GM12873 (cell line): ENCODE results near the gene ZMYND8.

ENCODE experiments used
- CTCF ChIP-seq: IDR thresholded peaks from 2 replicates; pipeline ENCODE4 v1.5.1; 2012; ENCODE audit warnings: low read depth, mild to moderate bottlenecking, moderate library complexity, low read length, control low read depth; ENCODE audit not compliant: insufficient read depth; ENCODE audit errors: missing control alignments

The ZMYND8 gene

GRCh38 chr20:47347661-47348435, 8.7 kb downstream of the ZMYND8 start:
- TF ChIP-seq CTCF, result no peak

GRCh38 chr20:47346172-47346571, 10.3 kb downstream of the ZMYND8 start:
- TF ChIP-seq CTCF, result no peak

- TF ChIP-seq CTCF, result no peak
These were observed 11.3 kb downstream of the ZMYND8 start for GRCh38 chr20:47345214-47345613.

- no peak for TF ChIP-seq CTCF
These were observed 13.5 kb downstream of the ZMYND8 start for GRCh38 chr20:47343007-47343472.

GRCh38 chr20:47338131-47338628, 18.3 kb downstream of the ZMYND8 start:
- no peak for TF ChIP-seq CTCF

GRCh38 chr20:47337413-47337812, 19.1 kb downstream of the ZMYND8 start:
- TF ChIP-seq CTCF, result no peak

- TF ChIP-seq CTCF, result no peak
These were observed 20.3 kb downstream of the ZMYND8 start for GRCh38 chr20:47336129-47336754.
